Activated CD8-positive, alpha-beta memory T cell treated with anti-CD3 and anti-CD28 coated beads, Interleukin-2, amount 50 U/mL, for 48 hours (primary cell): Measurements from ENCODE around the gene PFN3.
"Not testable (repeated sequence)": the region's sequence is repeated elsewhere in the genome, so short reads cannot be mapped to it uniquely, and the experiment has no call there.

Source experiments
- DNase-seq: peaks from one replicate; pipeline ENCODE4 v3.0.0-alpha.2; 2020

The PFN3 gene

GRCh38 chr5:177392765-177393164 is 7.7 kb downstream of the PFN3 start:
- DNase-seq: no peak

- DNase-seq: peak; percentile 94
Observed at GRCh38 chr5:177390363-177391300, 9.8 kb downstream of the PFN3 start.

- DNase-seq: no peak
Observed at GRCh38 chr5:177389241-177390169, 11.0 kb downstream of the PFN3 start.

GRCh38 chr5:177388521-177389052 is 11.9 kb downstream of the PFN3 start:
- DNase-seq: no peak

- no peak for DNase-seq
Observed at GRCh38 chr5:177387405-177387804, 13.1 kb downstream of the PFN3 start.

GRCh38 chr5:177386542-177386941 is 13.9 kb downstream of the PFN3 start:
- DNase-seq: no peak

GRCh38 chr5:177385720-177386119 is 14.7 kb downstream of the PFN3 start:
- DNase-seq: no peak

GRCh38 chr5:177384134-177384533 is 16.3 kb downstream of the PFN3 start, which contains the start of gene SLC34A1:
TSS of gene SLC34A1 (plus strand) at chr5:177384434. CDS start at chr5:177385742, 1,308 bp downstream.
- no peak for DNase-seq

- DNase-seq: no peak
Observed at GRCh38 chr5:177383181-177383580, 17.3 kb downstream of the PFN3 start.

- DNase-seq: no peak
Observed at GRCh38 chr5:177382423-177383029, 17.9 kb downstream of the PFN3 start.

GRCh38 chr5:177380805-177381126 is 19.7 kb downstream of the PFN3 start:
- DNase-seq: no peak

- no peak for DNase-seq
Observed at GRCh38 chr5:177378884-177379883, 21.3 kb downstream of the PFN3 start.

- DNase-seq: no peak
Observed at GRCh38 chr5:177377851-177378776, 22.3 kb downstream of the PFN3 start.

GRCh38 chr5:177376107-177376506 is 24.4 kb downstream of the PFN3 start:
- no peak for DNase-seq

- DNase-seq: not testable (repeated sequence)
Observed at GRCh38 chr5:177375516-177375915, 24.9 kb downstream of the PFN3 start.

GRCh38 chr5:177374211-177374610 is 26.2 kb downstream of the PFN3 start:
- DNase-seq: no peak

- DNase-seq: no peak
Observed at GRCh38 chr5:177373806-177374205, 26.7 kb downstream of the PFN3 start.

GRCh38 chr5:177372910-177373309 is 27.6 kb downstream of the PFN3 start:
- no peak for DNase-seq

GRCh38 chr5:177372034-177372896 is 28.2 kb downstream of the PFN3 start:
- no peak for DNase-seq
